ENCODE data around the gene KBTBD13. TPM values are rescaled to one million over a fixed set of nuclear protein-coding genes. Genes with fewer than 3 reads are reported as not detected.
"Not testable (repeated sequence)": the region's sequence is repeated elsewhere in the genome, so short reads cannot be mapped to it uniquely, and the experiment has no call there.

Gene KBTBD13
- total RNA-seq, 1 donor = not detected

DNA sequence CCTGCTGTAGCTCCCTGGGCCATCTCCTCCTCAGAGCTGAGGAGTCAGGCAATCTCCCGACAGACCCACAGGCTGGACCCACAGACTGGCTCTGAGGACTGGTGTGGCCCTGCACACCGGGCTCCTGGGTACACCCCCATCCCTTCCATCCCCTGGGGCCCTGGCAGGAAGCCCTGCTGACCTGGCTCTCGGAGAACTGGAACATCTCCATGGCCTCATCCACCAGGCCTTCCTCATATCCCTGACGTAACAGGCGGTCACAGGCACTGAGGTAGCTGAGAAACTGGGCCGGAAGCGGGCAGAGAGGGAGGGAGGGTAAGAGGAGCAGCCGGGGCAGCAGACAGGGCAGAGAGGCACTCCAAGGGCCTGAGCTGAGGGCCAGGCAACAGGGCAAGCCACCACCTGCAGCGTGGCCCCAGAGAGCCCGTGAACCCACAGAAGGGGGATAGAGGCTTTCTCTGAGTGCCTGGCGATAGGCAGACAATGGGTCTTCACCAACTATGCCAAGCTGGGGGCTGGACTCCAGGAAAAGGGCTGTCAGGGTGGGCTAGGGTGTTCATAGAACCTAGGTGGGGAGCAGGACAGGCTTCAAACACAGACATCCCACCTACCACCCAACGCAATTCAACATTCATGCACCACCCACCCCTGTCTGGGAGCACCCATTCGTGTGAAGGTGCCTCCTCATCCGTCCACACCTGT is 17.9 kb downstream of the KBTBD13 start:
- TF ChIP-seq, protein P1, sequence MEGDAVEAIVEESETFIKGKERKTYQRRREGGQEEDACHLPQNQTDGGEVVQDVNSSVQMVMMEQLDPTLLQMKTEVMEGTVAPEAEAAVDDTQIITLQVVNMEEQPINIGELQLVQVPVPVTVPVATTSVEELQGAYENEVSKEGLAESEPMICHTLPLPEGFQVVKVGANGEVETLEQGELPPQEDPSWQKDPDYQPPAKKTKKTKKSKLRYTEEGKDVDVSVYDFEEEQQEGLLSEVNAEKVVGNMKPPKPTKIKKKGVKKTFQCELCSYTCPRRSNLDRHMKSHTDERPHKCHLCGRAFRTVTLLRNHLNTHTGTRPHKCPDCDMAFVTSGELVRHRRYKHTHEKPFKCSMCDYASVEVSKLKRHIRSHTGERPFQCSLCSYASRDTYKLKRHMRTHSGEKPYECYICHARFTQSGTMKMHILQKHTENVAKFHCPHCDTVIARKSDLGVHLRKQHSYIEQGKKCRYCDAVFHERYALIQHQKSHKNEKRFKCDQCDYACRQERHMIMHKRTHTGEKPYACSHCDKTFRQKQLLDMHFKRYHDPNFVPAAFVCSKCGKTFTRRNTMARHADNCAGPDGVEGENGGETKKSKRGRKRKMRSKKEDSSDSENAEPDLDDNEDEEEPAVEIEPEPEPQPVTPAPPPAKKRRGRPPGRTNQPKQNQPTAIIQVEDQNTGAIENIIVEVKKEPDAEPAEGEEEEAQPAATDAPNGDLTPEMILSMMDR (IDR thresholded peaks at IDR 0.05; ENCODE audit: insufficient read depth, low read length) = no peak
- DNase-seq (ENCODE audit: low read depth) = no peak

DNA sequence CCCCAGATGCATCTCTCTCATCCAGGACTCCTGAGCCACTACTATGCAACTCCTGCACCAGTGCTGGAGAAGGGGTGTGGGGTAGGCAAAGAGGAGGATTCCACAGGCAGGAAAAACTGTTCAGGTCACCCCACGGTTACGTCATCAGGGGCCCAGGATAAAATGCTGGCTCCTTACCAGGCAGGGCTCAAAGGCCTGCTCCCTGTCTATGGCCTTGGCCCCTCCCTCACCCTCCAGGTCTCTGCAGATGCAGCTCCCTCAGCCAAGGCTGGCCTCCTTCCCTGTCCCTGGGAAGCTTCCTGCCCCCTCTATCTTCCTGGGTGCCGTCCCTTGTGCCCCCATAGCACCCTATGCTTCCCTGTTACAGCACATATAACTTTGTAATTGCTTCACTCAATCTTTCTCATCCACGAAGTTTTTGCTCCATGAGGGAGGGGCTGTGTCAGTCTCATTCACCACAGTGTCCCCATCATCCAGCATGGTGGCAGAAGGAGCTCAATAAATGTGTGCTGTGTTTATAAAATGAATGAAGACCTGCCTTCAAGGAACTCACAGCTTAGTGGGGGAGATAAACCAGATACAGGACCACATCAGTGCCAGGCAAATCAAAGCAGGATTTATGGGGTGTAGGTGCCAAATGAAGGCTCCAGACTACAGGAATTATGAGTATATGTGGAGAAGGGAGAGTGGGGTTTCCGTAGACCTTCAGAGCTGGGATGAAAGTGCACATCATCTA is 18.6 kb downstream of the KBTBD13 start:
- no peak overlapping the region for H3K4me3 ChIP-seq (ENCODE audit: low read depth, low read length)
- no peak for DNase-seq (ENCODE audit: low read depth)
- TF ChIP-seq, protein P1 (IDR thresholded peaks at IDR 0.05; ENCODE audit: insufficient read depth, low read length) = no peak

More for the DNA sequence above, 17.9 kb downstream of the KBTBD13 start:
- no peak overlapping the region for H3K4me3 ChIP-seq (ENCODE audit: low read depth, low read length)

DNA sequence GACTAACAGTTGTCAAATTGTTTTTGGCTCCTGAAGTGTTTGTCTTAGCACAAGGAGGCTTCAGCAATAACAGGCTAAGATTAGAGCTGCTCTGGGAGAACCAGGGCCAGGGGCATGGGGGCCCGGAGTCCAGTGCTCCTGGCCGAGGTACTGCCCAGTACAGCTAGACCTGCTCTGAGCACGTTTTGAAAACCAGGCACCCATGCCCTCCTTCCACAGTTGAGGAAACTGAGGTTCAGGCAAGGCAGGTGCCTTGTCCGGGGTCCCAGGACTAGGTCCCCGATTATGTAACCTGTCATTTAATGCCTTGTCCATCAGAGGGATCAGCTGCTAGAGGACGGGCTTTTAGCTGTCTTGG is 19.2 kb downstream of the KBTBD13 start:
- TF ChIP-seq, protein P1 (IDR thresholded peaks at IDR 0.05; ENCODE audit: insufficient read depth, low read length) = no peak
- no peak overlapping the region for H3K4me3 ChIP-seq (ENCODE audit: low read depth, low read length)
- no peak for DNase-seq (ENCODE audit: low read depth)

DNA sequence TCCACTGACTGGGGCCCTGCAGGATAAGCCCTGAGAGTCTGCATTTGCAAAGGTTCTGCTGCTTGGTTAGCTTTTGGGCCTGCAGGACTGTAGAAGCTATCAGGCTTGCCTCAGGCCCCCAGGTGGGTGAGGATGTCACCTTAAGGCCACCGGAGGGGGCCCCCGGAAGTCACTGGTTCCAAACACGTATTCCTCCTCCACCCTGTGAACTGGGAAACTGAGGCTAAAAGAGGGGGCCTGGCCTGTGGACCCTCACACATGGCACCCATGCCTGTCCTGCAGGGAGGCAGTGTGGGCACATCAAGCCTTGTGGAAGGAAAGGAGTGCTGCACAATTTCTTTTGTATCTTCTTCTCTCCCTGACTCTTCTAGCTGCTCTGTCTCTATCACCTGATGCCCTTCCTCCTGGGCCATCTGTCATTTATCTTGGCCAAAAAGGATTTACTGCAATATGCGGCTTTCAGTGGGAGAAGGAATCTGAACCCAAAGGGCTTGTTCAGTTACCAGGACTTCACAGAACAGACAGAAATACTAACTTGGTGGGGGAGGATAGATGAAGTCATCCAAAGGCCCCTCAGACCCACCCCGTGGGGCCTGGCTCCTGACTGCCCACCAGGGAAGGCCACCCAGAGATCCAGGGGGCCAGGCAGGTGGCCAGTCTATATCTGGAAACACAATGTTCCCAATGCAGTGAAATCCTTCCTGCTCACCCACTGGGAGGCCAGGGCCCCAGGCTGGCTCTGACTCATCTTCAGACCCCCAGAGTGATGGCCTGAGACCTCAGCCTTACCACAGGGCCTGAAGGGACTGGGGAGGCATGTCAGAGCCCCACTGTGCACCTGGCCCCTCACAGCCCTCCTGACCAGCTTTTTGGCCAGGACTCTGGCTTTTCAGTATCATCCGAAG is 20.2 kb downstream of the KBTBD13 start:
- H3K4me3 ChIP-seq (ENCODE audit: low read depth, low read length) = no peak overlapping the region
- TF ChIP-seq, protein P1 (IDR thresholded peaks at IDR 0.05; ENCODE audit: insufficient read depth, low read length) = no peak
- DNase-seq (ENCODE audit: low read depth) = no peak

DNA sequence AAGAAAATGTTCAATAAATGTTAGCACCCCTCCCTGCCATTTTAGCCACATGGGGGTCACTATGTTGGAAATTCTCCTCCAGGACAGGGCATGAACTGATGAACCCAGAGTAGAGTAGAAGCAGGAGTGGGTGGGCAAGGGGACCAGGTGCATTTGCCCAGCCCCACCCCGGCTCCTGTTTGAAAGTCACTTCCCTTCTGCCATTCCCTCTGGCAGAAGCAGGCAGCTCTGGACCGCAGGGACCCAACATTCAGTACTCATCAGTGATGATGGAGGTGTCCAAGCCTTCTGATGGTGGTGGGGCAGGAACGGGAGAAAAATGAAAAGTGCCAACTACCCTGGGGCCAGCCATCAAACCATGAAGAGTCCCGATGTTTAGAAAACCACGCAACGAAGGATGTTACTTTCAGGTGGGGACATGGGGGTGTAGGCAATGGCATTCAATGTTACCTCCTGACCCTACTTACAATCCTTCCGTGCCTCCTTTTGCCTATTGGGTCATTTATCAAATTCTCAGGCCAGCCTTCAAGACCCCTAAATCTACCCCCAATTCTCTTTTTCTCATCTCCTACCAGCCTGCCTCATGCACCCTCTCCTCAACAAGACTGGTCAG is 21.2 kb downstream of the KBTBD13 start:
- H3K4me3 ChIP-seq (ENCODE audit: low read depth, low read length) = no peak overlapping the region
- TF ChIP-seq, protein P1 (IDR thresholded peaks at IDR 0.05; ENCODE audit: insufficient read depth, low read length) = no peak
- DNase-seq (ENCODE audit: low read depth) = no peak

DNA sequence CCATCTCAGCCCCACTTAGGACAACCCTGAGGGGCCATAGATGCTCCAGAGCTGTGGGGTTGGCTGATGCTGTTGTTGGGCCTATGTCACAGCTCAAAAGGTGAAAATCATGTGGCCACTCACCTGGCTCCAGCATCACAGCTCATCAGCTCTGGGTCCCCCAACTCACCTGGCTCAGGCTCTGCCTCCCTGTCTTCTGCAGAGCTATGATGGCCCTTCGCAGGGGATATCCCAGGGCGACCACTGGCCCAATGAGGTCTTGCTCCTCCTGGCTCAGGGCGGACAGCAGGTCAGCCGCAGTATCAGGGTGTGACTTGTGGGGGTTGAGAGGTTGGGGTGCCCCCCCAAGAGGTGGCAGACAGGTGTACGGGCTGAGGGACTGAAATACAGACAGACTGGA is 22.8 kb downstream of the KBTBD13 start:
- TF ChIP-seq, protein P1 (IDR thresholded peaks at IDR 0.05; ENCODE audit: insufficient read depth, low read length) = no peak
- no peak for DNase-seq (ENCODE audit: low read depth)
- H3K4me3 ChIP-seq (ENCODE audit: low read depth, low read length) = no peak overlapping the region

DNA sequence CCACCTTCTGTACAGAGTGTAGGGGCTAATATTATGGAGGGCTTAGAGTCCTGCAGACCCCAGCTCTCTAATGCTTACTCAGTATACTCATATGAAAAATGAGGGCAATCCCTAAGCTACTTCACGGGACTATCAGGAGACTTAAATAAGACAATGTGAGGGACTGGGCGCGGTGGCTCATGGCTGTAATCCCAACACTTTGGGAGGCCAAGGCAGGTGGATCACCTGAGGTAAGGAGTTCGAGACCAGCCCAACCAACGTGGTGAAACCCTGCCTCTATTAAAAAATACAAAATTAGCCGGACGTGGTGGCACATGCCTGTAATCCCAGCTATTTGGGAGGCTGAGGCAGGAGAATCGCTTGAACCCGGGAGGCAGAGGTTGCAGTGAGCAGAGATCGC is 23.3 kb downstream of the KBTBD13 start:
- H3K4me3 ChIP-seq (ENCODE audit: low read depth, low read length); DNase-seq (ENCODE audit: low read depth): not testable (repeated sequence)

All from fibroblast of the aortic adventitia (primary cell).